Measurements from ENCODE around the gene CLIP3.
A peak's percentile ranks its signal among the peaks of the same experiment; 100 is the strongest.

The CLIP3 gene

DNA sequence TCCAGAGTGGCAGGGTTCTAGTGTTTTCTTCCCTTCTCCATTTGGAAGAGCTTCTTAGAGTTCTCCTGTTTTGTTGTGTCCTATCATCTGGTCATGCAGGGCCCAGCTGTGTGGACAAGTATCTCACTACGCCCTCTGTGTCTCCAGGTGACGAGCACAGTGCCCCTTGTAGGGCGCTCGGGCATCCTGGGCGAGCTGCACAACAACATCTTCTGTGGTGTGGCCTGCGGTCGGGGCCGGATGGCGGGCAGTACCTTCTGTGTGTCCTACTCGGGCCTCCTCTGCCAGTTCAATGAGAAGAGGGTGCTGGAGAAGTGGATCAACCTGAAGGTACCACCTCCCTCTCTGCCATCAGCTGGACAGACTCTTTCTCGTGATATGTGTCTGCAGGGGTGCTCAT lies 35.0 kb upstream of the CLIP3 start:
- H4K8ac ChIP-seq (ENCODE audit: low read depth, low read length): no peak overlapping the region
- H3K36me3 ChIP-seq (replicated peaks in 1 of 2; ENCODE audit: control insufficient read depth in 2 of 2, insufficient read depth in 2 of 2, low read length in 2 of 2): peaks cover 49 to 70% of the 10 kb centered on the region in 2 donors
- H2BK12ac ChIP-seq (ENCODE audit: low read length): no peak overlapping the region
- no peak for DNase-seq (ENCODE audit: low spot score)
- no peak overlapping the region for H2BK15ac ChIP-seq (ENCODE audit: low read length)
- no peak overlapping the region for H3K23ac ChIP-seq (ENCODE audit: low read depth, low read length, poor library complexity)
- no peak overlapping the region for H2AFZ ChIP-seq (ENCODE audit: low read length)
- peaks cover 0 to 2% of the 10 kb centered on the region in 2 donors for H3K9me3 ChIP-seq (replicated peaks in 1 of 2; ENCODE audit: control insufficient read depth in 2 of 2, insufficient read depth in 1 of 2, low read depth in 1 of 2, low read length in 2 of 2)
- no peak overlapping the region for H3K18ac ChIP-seq (ENCODE audit: low read length)
- H3K9ac ChIP-seq (ENCODE audit: low read depth, low read length, poor library complexity): no peak overlapping the region
- no peak overlapping the region for H2BK120ac ChIP-seq (ENCODE audit: low read depth, low read length)
- WGBS, 2 donors (ENCODE audit: extremely low coverage in 2 of 2, insufficient read length in 2 of 2, insufficient replicate concordance in 1 of 2): no CpG with 5 or more reads among the region's 11 CpGs
- H2BK5ac ChIP-seq (ENCODE audit: low read length): no peak overlapping the region
- no peak overlapping the region for H3K4ac ChIP-seq (ENCODE audit: low read length)
- no peak overlapping the region for H2AK5ac ChIP-seq (ENCODE audit: low read depth, low read length)
- no peak overlapping the region for H3K27ac ChIP-seq (replicated peaks; ENCODE audit: low read length)
- no peaks in the 10 kb centered on the region for H3K27me3 ChIP-seq (ENCODE audit: control insufficient read depth in 3 of 3, insufficient read depth in 3 of 3, low read depth in 1 of 3, low read length in 3 of 3)
- peak overlapping the region in 1 of 2 donors; percentile 42 for H3K4me3 ChIP-seq (ENCODE audit: low read length in 2 of 2)
- H3K79me1 ChIP-seq (ENCODE audit: low read depth, low read length): no peaks in the 10 kb centered on the region
- no peak overlapping the region for H4K91ac ChIP-seq (ENCODE audit: low read depth, low read length, poor library complexity)
- no peak overlapping the region for H3K14ac ChIP-seq (ENCODE audit: low read length)
- H3K4me1 ChIP-seq (ENCODE audit: control insufficient read depth in 2 of 2, insufficient read depth in 1 of 2, low read depth in 1 of 2, low read length in 2 of 2): no peaks in the 10 kb centered on the region
- no peak overlapping the region for H3K4me2 ChIP-seq (ENCODE audit: insufficient read depth, low read length, poor library complexity, severe bottlenecking)

DNA sequence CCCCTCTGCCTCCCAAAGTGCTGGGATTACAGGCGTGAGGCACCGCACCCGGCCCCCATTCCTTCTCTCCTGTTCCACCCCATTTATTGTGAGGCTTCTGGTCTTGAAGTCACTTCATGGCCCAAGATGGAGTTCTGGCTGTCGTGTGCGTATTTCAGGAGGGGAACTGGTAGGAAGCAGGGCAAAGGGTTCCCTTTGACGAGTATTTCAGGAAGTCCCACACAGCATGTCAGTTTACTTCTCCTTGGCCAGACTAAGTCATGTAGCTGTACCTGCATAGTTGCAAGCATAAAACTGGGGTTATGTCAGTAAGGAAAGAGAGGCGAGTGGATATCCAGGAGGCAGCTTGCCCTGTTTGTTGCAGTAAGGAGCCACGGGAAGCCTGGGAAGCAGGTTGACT lies 32.2 kb upstream of the CLIP3 start:
- H3K4ac ChIP-seq (ENCODE audit: low read length): no peak overlapping the region
- no peak overlapping the region for H2BK15ac ChIP-seq (ENCODE audit: low read length)
- H3K9ac ChIP-seq (ENCODE audit: low read depth, low read length, poor library complexity): no peak overlapping the region
- H2BK12ac ChIP-seq (ENCODE audit: low read length): no peak overlapping the region
- H2AFZ ChIP-seq (ENCODE audit: low read length): no peak overlapping the region
- no CpG with 5 or more reads among the region's 8 CpGs for WGBS, 2 donors (ENCODE audit: extremely low coverage in 2 of 2, insufficient read length in 2 of 2, insufficient replicate concordance in 1 of 2)
- no peak overlapping the region for H3K4me2 ChIP-seq (ENCODE audit: insufficient read depth, low read length, poor library complexity, severe bottlenecking)
- DNase-seq (ENCODE audit: low spot score): no peak
- no peaks in the 10 kb centered on the region for H3K4me1 ChIP-seq (ENCODE audit: control insufficient read depth in 2 of 2, insufficient read depth in 1 of 2, low read depth in 1 of 2, low read length in 2 of 2)
- no peak overlapping the region for H2BK5ac ChIP-seq (ENCODE audit: low read length)
- peaks cover 0 to 2% of the 10 kb centered on the region in 2 donors for H3K9me3 ChIP-seq (replicated peaks in 1 of 2; ENCODE audit: control insufficient read depth in 2 of 2, insufficient read depth in 1 of 2, low read depth in 1 of 2, low read length in 2 of 2)
- H3K18ac ChIP-seq (ENCODE audit: low read length): no peak overlapping the region
- no peak overlapping the region for H2BK120ac ChIP-seq (ENCODE audit: low read depth, low read length)
- peaks cover 1% of the 10 kb centered on the region for H3K79me1 ChIP-seq (ENCODE audit: low read depth, low read length)
- peaks cover 52 to 72% of the 10 kb centered on the region in 2 donors for H3K36me3 ChIP-seq (replicated peaks in 1 of 2; ENCODE audit: control insufficient read depth in 2 of 2, insufficient read depth in 2 of 2, low read length in 2 of 2)
- H3K27me3 ChIP-seq (ENCODE audit: control insufficient read depth in 3 of 3, insufficient read depth in 3 of 3, low read depth in 1 of 3, low read length in 3 of 3): no peaks in the 10 kb centered on the region
- H2AK5ac ChIP-seq (ENCODE audit: low read depth, low read length): no peak overlapping the region
- no peak overlapping the region for H3K23ac ChIP-seq (ENCODE audit: low read depth, low read length, poor library complexity)
- H3K14ac ChIP-seq (ENCODE audit: low read length): no peak overlapping the region
- H4K91ac ChIP-seq (ENCODE audit: low read depth, low read length, poor library complexity): no peak overlapping the region
- no peak overlapping the region for H3K4me3 ChIP-seq (ENCODE audit: low read length in 2 of 2)
- H3K27ac ChIP-seq (replicated peaks; ENCODE audit: low read length): no peak overlapping the region
- H4K8ac ChIP-seq (ENCODE audit: low read depth, low read length): no peak overlapping the region

DNA sequence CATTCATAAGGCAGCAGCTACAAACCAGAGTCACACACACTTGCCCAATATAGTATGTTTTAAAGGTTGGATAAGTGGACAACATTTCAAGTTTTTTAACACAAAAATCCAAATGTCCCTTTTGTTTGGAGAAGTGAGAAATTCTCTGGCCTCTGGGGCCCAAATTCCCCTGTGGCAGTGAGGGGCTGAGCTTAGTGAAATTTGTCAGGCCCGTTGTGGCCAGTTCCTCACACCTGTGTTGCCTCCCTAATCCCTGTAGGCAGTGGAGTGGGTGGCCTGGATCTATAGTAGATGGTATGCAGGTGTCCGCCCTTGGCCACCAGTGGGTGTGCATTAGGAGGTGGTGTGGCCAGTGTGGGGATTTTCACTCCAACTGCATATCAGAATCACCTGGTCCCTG lies 28.7 kb upstream of the CLIP3 start:
- Histone ChIP-seq H3K23ac (ENCODE audit: low read depth, low read length, poor library complexity) (no peak overlapping the region), H3K4me3 (ENCODE audit: low read length in 2 of 2) (no peak overlapping the region), H3K4me2 (ENCODE audit: insufficient read depth, low read length, poor library complexity, severe bottlenecking) (no peak overlapping the region), H2AFZ (ENCODE audit: low read length) (no peak overlapping the region), H3K9me3 (replicated peaks in 1 of 2; ENCODE audit: control insufficient read depth in 2 of 2, insufficient read depth in 1 of 2, low read depth in 1 of 2, low read length in 2 of 2) (peaks cover 0 to 2% of the 10 kb centered on the region in 2 donors), H3K27ac (replicated peaks; ENCODE audit: low read length) (no peak overlapping the region), H3K9ac (ENCODE audit: low read depth, low read length, poor library complexity) (no peak overlapping the region), H3K14ac (ENCODE audit: low read length) (no peak overlapping the region), H2BK5ac (ENCODE audit: low read length) (no peak overlapping the region), H2BK120ac (ENCODE audit: low read depth, low read length) (no peak overlapping the region), H3K79me1 (ENCODE audit: low read depth, low read length) (peaks cover 3% of the 10 kb centered on the region), H4K8ac (ENCODE audit: low read depth, low read length) (no peak overlapping the region), H4K91ac (ENCODE audit: low read depth, low read length, poor library complexity) (no peak overlapping the region), H3K4ac (ENCODE audit: low read length) (no peak overlapping the region), H2AK5ac (ENCODE audit: low read depth, low read length) (no peak overlapping the region), H2BK12ac (ENCODE audit: low read length) (no peak overlapping the region), H3K36me3 (replicated peaks in 1 of 2; ENCODE audit: control insufficient read depth in 2 of 2, insufficient read depth in 2 of 2, low read length in 2 of 2) (peaks cover 45 to 82% of the 10 kb centered on the region in 2 donors), H3K27me3 (ENCODE audit: control insufficient read depth in 3 of 3, insufficient read depth in 3 of 3, low read depth in 1 of 3, low read length in 3 of 3) (no peaks in the 10 kb centered on the region), H3K4me1 (ENCODE audit: control insufficient read depth in 2 of 2, insufficient read depth in 1 of 2, low read depth in 1 of 2, low read length in 2 of 2) (peaks cover 0 to under 1% of the 10 kb centered on the region in 2 donors), H2BK15ac (ENCODE audit: low read length) (no peak overlapping the region), H3K18ac (ENCODE audit: low read length) (no peak overlapping the region)
- WGBS, 2 donors (ENCODE audit: extremely low coverage in 2 of 2, insufficient read length in 2 of 2, insufficient replicate concordance in 1 of 2): no CpG with 5 or more reads among the region's 2 CpGs
- DNase-seq (ENCODE audit: low spot score): no peak

DNA sequence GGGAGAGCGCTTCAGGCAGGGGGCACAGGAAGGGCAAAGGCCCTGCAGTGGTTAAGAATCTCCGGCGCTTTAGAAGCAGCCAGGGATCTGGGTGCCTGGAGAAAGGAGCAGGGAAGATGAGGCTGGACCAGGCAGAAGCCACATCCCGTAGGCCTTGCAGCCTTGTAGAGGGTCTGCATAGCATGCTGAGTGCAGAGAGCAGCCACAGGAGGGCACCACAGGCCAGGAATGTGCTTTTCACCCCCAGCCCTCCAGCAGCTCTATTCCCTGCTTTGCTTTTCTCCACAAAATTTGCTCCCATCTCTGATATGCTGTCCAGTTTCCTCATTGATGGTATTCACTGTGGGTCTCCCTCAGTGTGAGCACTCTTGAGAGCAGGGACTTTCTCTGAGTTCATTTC lies 27.8 kb upstream of the CLIP3 start:
- Histone ChIP-seq H2BK12ac (ENCODE audit: low read length) (no peak overlapping the region), H2AK5ac (ENCODE audit: low read depth, low read length) (no peak overlapping the region), H3K27ac (replicated peaks; ENCODE audit: low read length) (no peak overlapping the region), H3K23ac (ENCODE audit: low read depth, low read length, poor library complexity) (no peak overlapping the region), H3K9ac (ENCODE audit: low read depth, low read length, poor library complexity) (peak overlapping the region; percentile 65), H3K14ac (ENCODE audit: low read length) (no peak overlapping the region), H2BK5ac (ENCODE audit: low read length) (no peak overlapping the region), H3K4ac (ENCODE audit: low read length) (no peak overlapping the region), H3K4me1 (ENCODE audit: control insufficient read depth in 2 of 2, insufficient read depth in 1 of 2, low read depth in 1 of 2, low read length in 2 of 2) (peaks cover 6% of the 10 kb centered on the region in 2 donors), H2BK15ac (ENCODE audit: low read length) (no peak overlapping the region), H3K18ac (ENCODE audit: low read length) (no peak overlapping the region), H3K4me2 (ENCODE audit: insufficient read depth, low read length, poor library complexity, severe bottlenecking) (no peak overlapping the region), H4K8ac (ENCODE audit: low read depth, low read length) (peak overlapping the region; percentile 49), H3K36me3 (replicated peaks in 1 of 2; ENCODE audit: control insufficient read depth in 2 of 2, insufficient read depth in 2 of 2, low read length in 2 of 2) (peaks cover 37 to 73% of the 10 kb centered on the region in 2 donors), H3K9me3 (replicated peaks in 1 of 2; ENCODE audit: control insufficient read depth in 2 of 2, insufficient read depth in 1 of 2, low read depth in 1 of 2, low read length in 2 of 2) (peaks cover 0 to 2% of the 10 kb centered on the region in 2 donors), H3K79me1 (ENCODE audit: low read depth, low read length) (peaks cover 3% of the 10 kb centered on the region), H2AFZ (ENCODE audit: low read length) (no peak overlapping the region), H3K4me3 (ENCODE audit: low read length in 2 of 2) (no peak overlapping the region), H2BK120ac (ENCODE audit: low read depth, low read length) (no peak overlapping the region), H4K91ac (ENCODE audit: low read depth, low read length, poor library complexity) (no peak overlapping the region), H3K27me3 (ENCODE audit: control insufficient read depth in 3 of 3, insufficient read depth in 3 of 3, low read depth in 1 of 3, low read length in 3 of 3) (no peaks in the 10 kb centered on the region)
- no peak for DNase-seq (ENCODE audit: low spot score)
- WGBS, 2 donors (ENCODE audit: extremely low coverage in 2 of 2, insufficient read length in 2 of 2, insufficient replicate concordance in 1 of 2): no CpG with 5 or more reads among the region's 4 CpGs

Measured in neuronal stem cell (in vitro differentiated cells).